HAP-1 (cell line): ENCODE results near the gene MCFD2.

Experiments used
- DNase-seq, 2 experiments: peaks; one replicate each; pipeline ENCODE4 v3.0.0-alpha.2; 2016 to 2020; ENCODE audit warnings: low spot score in 2 of 2
- H3K27me3 ChIP-seq: fragments of 250-450 bp; sonication (Bioruptor Pico); 2 replicates; pipeline ENCODE4 v1.5.1; 2020; ENCODE audit warnings: low read depth, mild to moderate bottlenecking, moderate library complexity
- H3K36me3 ChIP-seq: fragments of 250-450 bp; sonication (Bioruptor Pico); replicated peaks from 2 replicates; pipeline ENCODE4 v1.5.1; 2020; ENCODE audit warnings: mild to moderate bottlenecking
- H3K4me1 ChIP-seq: fragments of 250-450 bp; sonication (Bioruptor Pico); 2 replicates; pipeline ENCODE4 v1.5.1; 2020; ENCODE audit warnings: mild to moderate bottlenecking
- H3K4me3 ChIP-seq: fragments of 250-450 bp; sonication (Bioruptor Pico); 2 replicates; pipeline ENCODE4 v1.5.1; 2020; ENCODE audit warnings: mild to moderate bottlenecking, moderate library complexity
- H3K9me3 ChIP-seq: fragments of 250-450 bp; sonication (Bioruptor Pico); 2 replicates; pipeline ENCODE4 v1.5.1; 2020; ENCODE audit warnings: mild to moderate bottlenecking, moderate library complexity
- in situ Hi-C: fragments of 300-500 bp; cut with MboI; formaldehyde crosslinking; loops from 3 replicates; pipeline ENCODE4 v1.14.3; 2020; ENCODE audit warnings: low sequenced_read_pairs, inconsistent platforms, mixed read lengths

Gene MCFD2

GRCh38 chr2:46947841-46948240, 32.2 kb upstream of the MCFD2 start:
- no peaks in the 10 kb centered on the region for H3K9me3 ChIP-seq
- DNase-seq: no peak
- in situ Hi-C loops: no loop called here
- H3K4me3 ChIP-seq: no peak overlapping the region
- H3K27me3 ChIP-seq: no peaks in the 10 kb centered on the region
- H3K4me1 ChIP-seq: no peaks in the 10 kb centered on the region
- no peaks in the 10 kb centered on the region; the same call in 1 of the 2 replicates for H3K36me3 ChIP-seq

DNA sequence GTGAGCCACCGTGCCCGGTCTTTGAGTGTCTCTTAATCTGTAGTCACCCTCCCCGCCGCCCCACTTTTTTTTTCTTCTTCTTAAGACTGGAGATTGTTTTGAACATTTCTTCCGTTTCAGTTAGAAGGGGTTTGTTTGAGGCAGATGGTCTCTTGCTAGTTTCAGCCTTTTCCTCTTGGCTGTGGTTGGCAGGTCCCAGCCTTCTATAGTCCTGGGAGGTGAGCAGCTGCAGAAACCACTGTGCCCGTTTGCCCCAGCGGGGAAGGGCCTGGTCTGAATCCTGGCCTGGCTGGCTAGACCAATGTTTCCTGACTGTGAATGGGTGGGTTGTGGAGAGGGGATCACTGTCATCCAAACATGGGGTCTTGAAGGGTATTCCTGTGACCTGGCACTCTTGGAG, 30.1 kb upstream of the MCFD2 start:
- no peaks in the 10 kb centered on the region for H3K27me3 ChIP-seq
- in situ Hi-C loops: no loop called here
- no peak overlapping the region for H3K4me3 ChIP-seq
- no peak for DNase-seq
- no peaks in the 10 kb centered on the region for H3K9me3 ChIP-seq
- H3K4me1 ChIP-seq: peaks cover under 1% of the 10 kb centered on the region; the same call in 1 of the 2 replicates
- no peaks in the 10 kb centered on the region for H3K36me3 ChIP-seq

DNA sequence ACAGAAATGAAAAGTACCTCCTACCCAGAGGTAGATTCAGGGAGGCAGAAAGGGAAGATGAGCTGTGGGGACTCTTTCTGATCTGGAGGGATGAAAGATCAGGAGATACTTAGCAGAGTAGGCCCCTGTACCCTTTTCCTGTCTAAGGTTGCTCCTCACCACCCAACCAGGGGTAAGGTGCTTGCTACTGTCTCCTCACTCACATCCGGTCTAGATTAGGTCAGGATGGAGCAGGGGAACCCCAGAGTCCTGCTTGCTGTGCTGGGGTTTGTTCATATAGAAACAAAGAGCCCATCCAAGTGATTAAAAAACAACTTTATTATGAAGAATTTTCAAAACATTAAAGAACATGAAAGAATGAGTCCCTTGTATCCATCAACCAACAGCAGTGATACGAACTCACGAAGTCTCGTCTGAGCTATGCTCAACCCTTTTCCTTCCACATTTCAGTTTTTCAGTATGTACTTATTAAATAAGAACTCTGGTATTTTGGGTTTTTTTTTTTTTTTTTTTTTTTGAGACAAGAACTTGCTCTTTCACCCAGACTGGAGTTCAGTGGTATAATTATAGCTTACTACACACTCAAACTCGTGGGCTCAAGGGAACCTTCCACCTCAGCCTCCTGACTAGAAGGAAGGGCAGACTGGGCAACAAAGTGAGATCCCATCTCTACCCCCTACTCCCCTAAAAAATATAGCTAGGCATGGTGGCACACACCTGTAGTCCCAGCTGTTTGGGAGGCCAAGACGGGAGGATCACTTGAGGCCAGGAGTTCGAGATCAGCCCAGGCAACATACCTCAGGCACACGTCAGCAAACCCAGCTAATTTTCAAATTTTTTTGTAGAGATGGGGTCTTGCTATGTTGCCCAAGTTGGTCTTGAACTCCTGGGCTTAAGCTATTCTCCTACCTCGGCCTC, 28.5 kb upstream of the MCFD2 start:
- Histone ChIP-seq H3K4me3 (no peak overlapping the region), H3K36me3 (no peaks in the 10 kb centered on the region), H3K4me1 (peaks cover 5% of the 10 kb centered on the region; the same call in 1 of the 2 replicates), H3K9me3 (no peaks in the 10 kb centered on the region), H3K27me3 (no peaks in the 10 kb centered on the region)
- no peak for DNase-seq
- in situ Hi-C loops: no loop called here

DNA sequence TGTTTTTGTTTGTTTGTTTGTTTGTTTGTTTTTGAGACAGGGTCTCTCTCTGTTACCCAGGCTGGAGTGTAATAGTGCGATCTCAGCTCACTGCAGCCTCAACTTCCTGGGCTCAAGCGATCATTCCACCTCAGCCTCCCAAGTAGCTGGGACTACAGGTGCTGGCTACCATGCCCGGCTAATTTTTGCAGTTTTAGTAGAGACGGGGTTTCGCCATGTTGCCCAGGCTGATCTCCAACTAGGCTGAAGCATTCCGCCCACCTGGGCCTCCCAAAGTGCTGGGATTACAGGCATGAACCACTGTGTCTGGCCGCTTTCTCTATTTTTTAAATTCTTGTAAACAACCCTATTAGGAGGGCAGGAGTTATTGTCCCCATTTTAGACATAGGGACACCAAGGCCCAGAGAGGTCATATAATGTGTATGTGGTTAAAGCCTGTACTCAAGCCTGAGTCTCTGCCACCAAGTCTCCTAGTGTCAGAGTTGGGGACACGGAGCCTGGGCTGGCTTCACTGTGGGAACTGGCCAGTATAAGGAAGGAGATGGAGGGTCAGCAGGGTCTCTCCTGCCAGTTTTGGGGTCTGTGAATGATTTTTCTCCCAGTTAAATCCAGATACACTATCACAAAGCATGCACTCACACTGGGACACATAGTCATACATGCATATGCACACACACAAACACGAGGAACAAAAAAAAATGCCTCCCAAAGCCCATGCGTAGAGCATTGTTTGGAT, 27.5 kb upstream of the MCFD2 start:
- no peak for DNase-seq
- Histone ChIP-seq H3K9me3 (no peaks in the 10 kb centered on the region), H3K4me1 (peaks cover 5% of the 10 kb centered on the region; the same call in 1 of the 2 replicates), H3K27me3 (no peaks in the 10 kb centered on the region), H3K36me3 (no peaks in the 10 kb centered on the region), H3K4me3 (peak overlapping the region; percentile 87)
- in situ Hi-C loops: no loop called here

GRCh38 chr2:46942143-46942526, 26.5 kb upstream of the MCFD2 start:
- peak in 1 of 2 experiments; percentile 18 for DNase-seq
- no peaks in the 10 kb centered on the region for H3K27me3 ChIP-seq
- H3K4me1 ChIP-seq: peaks cover 5% of the 10 kb centered on the region; the same call in 1 of the 2 replicates
- no peaks in the 10 kb centered on the region for H3K36me3 ChIP-seq
- H3K9me3 ChIP-seq: no peaks in the 10 kb centered on the region
- in situ Hi-C loops: no loop called here
- H3K4me3 ChIP-seq: peak overlapping the region; percentile 87

- Histone ChIP-seq H3K9me3 (no peaks in the 10 kb centered on the region), H3K27me3 (no peaks in the 10 kb centered on the region), H3K36me3 (no peaks in the 10 kb centered on the region), H3K4me3 (no peak overlapping the region; the same call in 1 of the 2 replicates), H3K4me1 (peaks cover 5% of the 10 kb centered on the region; the same call in 1 of the 2 replicates)
- DNase-seq: no peak
- in situ Hi-C loops: no loop called here
Measured at GRCh38 chr2:46939626-46940359, 24.2 kb upstream of the MCFD2 start.

- Histone ChIP-seq H3K36me3 (no peaks in the 10 kb centered on the region), H3K4me3 (no peak overlapping the region), H3K9me3 (no peaks in the 10 kb centered on the region), H3K4me1 (peaks cover 5% of the 10 kb centered on the region; the same call in 1 of the 2 replicates), H3K27me3 (no peaks in the 10 kb centered on the region)
- no peak for DNase-seq
- in situ Hi-C loops: no loop called here
Measured at GRCh38 chr2:46937471-46937901, 21.9 kb upstream of the MCFD2 start.

DNA sequence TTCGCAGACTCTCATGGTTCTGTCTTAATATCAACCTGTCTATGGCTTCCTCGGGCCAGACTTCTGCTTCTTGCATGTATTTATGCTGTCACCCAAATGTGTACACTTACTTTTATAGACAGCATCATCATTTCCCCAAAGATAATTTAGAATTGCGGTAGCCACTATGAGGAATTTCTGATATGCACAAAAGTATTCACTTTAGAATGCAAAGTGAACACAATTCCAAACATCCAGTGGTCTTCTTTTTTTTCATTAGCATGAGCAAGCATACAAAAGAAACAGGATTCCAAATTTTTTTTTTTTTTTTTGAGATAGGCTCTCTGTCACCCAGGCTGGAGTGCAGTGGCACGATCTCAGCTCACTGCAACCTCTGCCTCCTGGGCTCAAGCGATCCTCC, 21.0 kb upstream of the MCFD2 start:
- H3K9me3 ChIP-seq: no peaks in the 10 kb centered on the region
- H3K4me3 ChIP-seq: no peak overlapping the region
- H3K27me3 ChIP-seq: no peaks in the 10 kb centered on the region
- DNase-seq: no peak
- peaks cover 5% of the 10 kb centered on the region; the same call in 1 of the 2 replicates for H3K4me1 ChIP-seq
- no peaks in the 10 kb centered on the region for H3K36me3 ChIP-seq
- in situ Hi-C loops: no loop called here

- H3K9me3 ChIP-seq: no peaks in the 10 kb centered on the region
- no peak for DNase-seq
- H3K4me3 ChIP-seq: no peak overlapping the region
- H3K4me1 ChIP-seq: no peaks in the 10 kb centered on the region
- no peaks in the 10 kb centered on the region for H3K27me3 ChIP-seq
- H3K36me3 ChIP-seq: no peaks in the 10 kb centered on the region
- in situ Hi-C loops: no loop called here
Measured at GRCh38 chr2:46935071-46935470, 19.5 kb upstream of the MCFD2 start.

- no peaks in the 10 kb centered on the region for H3K27me3 ChIP-seq
- H3K9me3 ChIP-seq: peaks cover 7% of the 10 kb centered on the region
- H3K4me3 ChIP-seq: no peak overlapping the region
- DNase-seq: no peak
- in situ Hi-C loops: no loop called here
- no peaks in the 10 kb centered on the region for H3K36me3 ChIP-seq
- no peaks in the 10 kb centered on the region for H3K4me1 ChIP-seq
Measured at GRCh38 chr2:46929612-46930011, 14.0 kb upstream of the MCFD2 start.

- no peaks in the 10 kb centered on the region for H3K36me3 ChIP-seq
- H3K4me3 ChIP-seq: no peak overlapping the region
- peaks cover 7% of the 10 kb centered on the region for H3K9me3 ChIP-seq
- H3K27me3 ChIP-seq: no peaks in the 10 kb centered on the region
- in situ Hi-C loops: no loop called here
- no peak for DNase-seq
- no peaks in the 10 kb centered on the region for H3K4me1 ChIP-seq
Measured at GRCh38 chr2:46926863-46927262, 11.3 kb upstream of the MCFD2 start.

DNA sequence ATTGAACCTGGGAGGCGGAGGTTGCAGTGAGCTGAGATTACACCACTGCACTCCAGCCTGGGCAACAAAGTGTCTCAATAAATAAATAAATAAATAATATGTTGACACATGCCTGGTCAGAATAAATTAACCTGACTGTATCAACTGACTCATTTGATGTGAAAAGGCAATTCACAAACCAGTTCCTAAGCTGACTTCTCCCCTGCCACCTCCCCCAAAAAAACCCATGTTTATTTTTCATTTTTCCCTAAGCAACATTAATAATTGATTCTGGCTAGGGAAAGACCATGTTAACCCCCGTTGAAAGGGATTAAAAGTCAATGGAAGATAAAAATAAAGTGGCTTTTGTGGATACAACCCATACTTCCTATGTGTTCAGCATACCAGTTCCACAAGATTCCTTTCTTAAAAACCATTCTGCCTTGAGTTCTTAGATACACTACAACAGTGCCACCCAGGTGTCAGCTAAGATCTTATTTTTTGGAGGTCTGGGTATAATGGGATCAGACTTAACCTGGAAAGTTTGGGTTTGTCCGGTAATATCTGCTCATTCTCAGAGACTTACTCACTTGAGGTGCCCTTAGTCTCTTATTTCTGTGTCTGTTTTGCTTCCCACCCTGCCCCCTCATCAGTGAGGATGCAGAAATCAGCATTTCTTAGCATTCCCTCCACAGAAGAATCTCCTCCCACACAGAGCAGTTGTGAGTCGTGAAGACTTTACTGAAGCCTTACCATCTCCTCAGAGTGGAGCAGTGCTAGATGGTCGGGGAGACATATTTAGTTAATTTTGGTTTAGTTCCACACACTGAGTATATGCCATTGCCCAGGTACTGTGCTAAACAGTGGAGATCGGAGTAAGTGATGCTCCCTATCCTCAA, 10.1 kb upstream of the MCFD2 start:
- DNase-seq: no peak
- Histone ChIP-seq H3K9me3 (peaks cover 7% of the 10 kb centered on the region), H3K36me3 (no peaks in the 10 kb centered on the region), H3K27me3 (no peaks in the 10 kb centered on the region), H3K4me1 (no peaks in the 10 kb centered on the region), H3K4me3 (no peak overlapping the region)
- in situ Hi-C loops: no loop called here

DNA sequence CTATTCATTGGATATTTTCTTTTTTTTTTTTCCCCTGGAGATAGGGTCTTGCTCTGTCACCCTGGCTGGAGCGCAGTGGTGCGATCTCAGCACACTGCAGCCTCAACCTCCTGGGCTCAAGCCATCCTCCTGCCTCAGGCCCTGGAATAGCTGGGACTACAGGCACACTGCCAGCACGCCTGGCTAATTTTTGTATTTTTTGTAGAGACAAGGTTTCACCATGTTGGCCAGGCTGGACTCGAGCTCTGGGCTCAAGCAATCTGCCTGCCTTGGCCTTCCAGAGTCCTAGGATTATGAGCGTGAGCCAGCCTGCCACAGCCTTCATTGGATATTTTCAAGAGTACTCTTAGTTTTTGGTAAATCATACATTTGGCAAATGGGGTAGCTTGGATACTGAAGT, 9.0 kb upstream of the MCFD2 start:
- DNase-seq: no peak
- H3K9me3 ChIP-seq: peaks cover 7% of the 10 kb centered on the region
- no peaks in the 10 kb centered on the region for H3K27me3 ChIP-seq
- no peak overlapping the region for H3K4me3 ChIP-seq
- no peaks in the 10 kb centered on the region for H3K4me1 ChIP-seq
- no peaks in the 10 kb centered on the region for H3K36me3 ChIP-seq
- in situ Hi-C loops: no loop called here
